ENCODE data around the gene C1QTNF3.

DNA sequence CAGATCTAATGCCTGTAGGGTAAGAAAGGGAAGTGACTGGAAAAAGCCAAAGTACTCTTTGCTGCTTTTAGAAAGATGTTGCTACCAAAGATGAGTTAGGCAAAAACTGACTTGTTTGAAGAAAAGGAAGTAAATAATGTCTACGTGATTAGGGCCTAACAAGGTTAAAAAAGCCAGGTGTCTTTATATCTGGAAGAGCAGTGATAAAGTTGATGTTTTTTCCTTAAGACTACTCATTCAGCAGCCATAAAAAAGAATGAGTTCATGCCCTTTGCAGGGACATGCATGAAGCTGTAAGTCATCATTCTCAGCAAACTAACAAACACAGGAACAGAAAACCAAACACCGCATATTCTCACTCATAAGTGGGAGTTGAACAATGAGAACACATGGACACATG lies 21.7 kb downstream of the C1QTNF3 start:
- TF ChIP-seq, protein P1, sequence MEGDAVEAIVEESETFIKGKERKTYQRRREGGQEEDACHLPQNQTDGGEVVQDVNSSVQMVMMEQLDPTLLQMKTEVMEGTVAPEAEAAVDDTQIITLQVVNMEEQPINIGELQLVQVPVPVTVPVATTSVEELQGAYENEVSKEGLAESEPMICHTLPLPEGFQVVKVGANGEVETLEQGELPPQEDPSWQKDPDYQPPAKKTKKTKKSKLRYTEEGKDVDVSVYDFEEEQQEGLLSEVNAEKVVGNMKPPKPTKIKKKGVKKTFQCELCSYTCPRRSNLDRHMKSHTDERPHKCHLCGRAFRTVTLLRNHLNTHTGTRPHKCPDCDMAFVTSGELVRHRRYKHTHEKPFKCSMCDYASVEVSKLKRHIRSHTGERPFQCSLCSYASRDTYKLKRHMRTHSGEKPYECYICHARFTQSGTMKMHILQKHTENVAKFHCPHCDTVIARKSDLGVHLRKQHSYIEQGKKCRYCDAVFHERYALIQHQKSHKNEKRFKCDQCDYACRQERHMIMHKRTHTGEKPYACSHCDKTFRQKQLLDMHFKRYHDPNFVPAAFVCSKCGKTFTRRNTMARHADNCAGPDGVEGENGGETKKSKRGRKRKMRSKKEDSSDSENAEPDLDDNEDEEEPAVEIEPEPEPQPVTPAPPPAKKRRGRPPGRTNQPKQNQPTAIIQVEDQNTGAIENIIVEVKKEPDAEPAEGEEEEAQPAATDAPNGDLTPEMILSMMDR (IDR thresholded peaks at IDR 0.05), result no peak
- TF ChIP-seq POLR2A (IDR thresholded peaks at IDR 0.05), result no peak
- no peak for TF ChIP-seq EP300 (IDR thresholded peaks at IDR 0.05)
